Dendritic cell treated with granulocyte-macrophage colony-stimulating factor and Interleukin-4, amounts not matched to agents 40 ng/mL and 50 ng/mL, for 4 days (primary cell): Measurements from ENCODE around the gene CGB2.
"Not testable (repeated sequence)": the region's sequence is repeated elsewhere in the genome, so short reads cannot be mapped to it uniquely, and the experiment has no call there.

Experiments used
- H3K27ac Mint-ChIP-seq: one replicate; pipeline ENCODE4 v1.8.0; 2022; ENCODE audit warnings: mild to moderate bottlenecking, mixed read lengths
- H3K27me3 Mint-ChIP-seq: one replicate; pipeline ENCODE4 v1.8.0; 2022; ENCODE audit warnings: mild to moderate bottlenecking, mixed read lengths
- H3K36me3 Mint-ChIP-seq: one replicate; pipeline ENCODE4 v1.8.0; 2022; ENCODE audit warnings: low read depth, mixed read lengths
- H3K4me1 Mint-ChIP-seq: one replicate; pipeline ENCODE4 v1.8.0; 2022; ENCODE audit warnings: low read depth, mixed read lengths
- H3K4me3 Mint-ChIP-seq: one replicate; pipeline ENCODE4 v1.8.0; 2022; ENCODE audit warnings: mild to moderate bottlenecking, moderate library complexity, mixed read lengths
- H3K9me3 Mint-ChIP-seq: one replicate; pipeline ENCODE4 v1.8.0; 2022; ENCODE audit warnings: mixed read lengths
- intact Hi-C: fragments of 100-400 bp; cut with micrococcal nuclease; formaldehyde crosslinking; loops from one replicate; pipeline ENCODE4 v1.15.0; 2022

The CGB2 gene

DNA sequence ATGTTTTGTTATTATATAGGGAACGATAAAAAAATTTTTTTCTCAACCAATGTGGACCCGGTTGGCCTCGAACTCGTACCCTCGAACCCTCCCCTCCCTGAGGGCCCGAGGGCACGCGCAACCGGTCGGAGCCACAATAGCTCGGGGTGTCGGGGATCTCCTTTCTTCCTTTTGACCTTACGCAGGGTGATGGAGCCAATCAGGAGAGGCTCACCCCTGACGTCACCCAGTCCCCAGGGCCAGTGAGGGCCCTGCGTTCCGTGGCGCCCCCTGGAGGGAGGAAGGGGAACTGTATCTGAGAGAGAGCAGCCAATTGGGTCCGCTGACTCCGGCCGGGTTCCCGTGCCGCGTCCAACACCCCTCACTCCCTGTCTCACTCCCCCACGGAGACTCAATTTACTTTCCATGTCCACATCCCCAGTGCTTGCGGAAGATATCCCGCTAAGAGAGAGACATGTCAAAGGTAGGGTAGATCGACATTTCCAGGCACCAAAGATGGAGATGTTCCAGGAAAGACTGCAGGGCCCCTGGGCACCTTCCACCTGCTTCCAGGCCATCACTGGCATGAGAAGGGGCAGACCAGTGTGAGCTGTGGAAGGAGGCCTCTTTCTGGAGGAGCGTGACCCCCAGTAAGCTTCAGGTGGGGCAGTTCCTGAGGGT is at the start of gene CGB2:
Gene CGB2, plus strand, starts transcription at position 249 of the 660 bp plus-strand sequence. Its CDS starts 206 bp downstream, at position 455.
- peaks cover 32% of the 10 kb centered on the region for H3K27me3 Mint-ChIP-seq
- H3K27ac Mint-ChIP-seq, H3K4me1 Mint-ChIP-seq, intact Hi-C loops, H3K36me3 Mint-ChIP-seq, H3K4me3 Mint-ChIP-seq, H3K9me3 Mint-ChIP-seq: not testable (repeated sequence)

DNA sequence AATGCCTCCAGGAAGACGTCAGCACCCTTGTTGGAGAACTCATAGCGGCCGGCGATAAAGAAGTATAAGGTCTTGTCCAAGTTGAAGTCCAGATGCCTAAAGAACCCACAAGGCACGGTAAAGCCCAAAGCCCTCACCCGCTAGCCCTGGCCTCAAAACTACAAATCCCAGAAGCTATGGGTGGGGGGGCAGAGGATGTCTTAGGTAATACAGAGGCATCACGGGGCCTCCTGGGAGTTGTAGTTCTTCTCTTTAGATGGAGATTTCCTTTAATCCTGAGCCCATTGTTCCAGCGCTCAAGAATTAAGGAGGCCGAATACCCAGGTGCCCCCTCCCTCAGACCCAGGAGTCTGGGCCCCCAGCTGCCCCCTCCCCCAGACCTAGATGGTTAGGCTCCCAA is 49.4 kb upstream of the CGB2 start:
- intact Hi-C loops, result no loop called here
- peaks cover 89% of the 10 kb centered on the region for H3K36me3 Mint-ChIP-seq
- no peak overlapping the region for H3K27ac Mint-ChIP-seq

DNA sequence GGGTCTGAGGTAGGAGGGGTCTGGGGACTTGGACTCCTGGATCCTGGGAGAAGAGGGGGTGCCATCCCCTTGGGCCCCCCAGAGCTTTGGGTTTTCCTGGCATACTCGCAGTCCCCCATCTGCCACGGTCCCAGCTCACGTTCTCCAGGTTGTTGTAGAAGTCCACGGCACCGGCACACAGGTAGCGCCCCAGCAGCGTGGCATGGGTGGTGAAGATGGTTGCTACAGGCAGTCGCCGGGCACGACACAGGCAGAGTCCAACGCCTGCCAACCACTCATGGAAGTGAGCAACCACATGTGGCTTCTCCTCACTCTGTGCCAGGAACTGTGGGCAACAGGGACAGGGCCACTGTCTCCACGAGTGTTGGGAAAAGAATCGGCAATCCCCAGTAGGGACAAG is 46.0 kb upstream of the CGB2 start:
- H3K27ac Mint-ChIP-seq, result no peak overlapping the region
- H3K4me3 Mint-ChIP-seq, result no peak overlapping the region
- no peaks in the 10 kb centered on the region for H3K9me3 Mint-ChIP-seq
- H3K36me3 Mint-ChIP-seq, result peaks cover 91% of the 10 kb centered on the region
- no peaks in the 10 kb centered on the region for H3K27me3 Mint-ChIP-seq
- intact Hi-C loops, result no loop called here
- peaks cover 12% of the 10 kb centered on the region for H3K4me1 Mint-ChIP-seq

More for the DNA sequence above, 49.4 kb upstream of the CGB2 start:
- Mint-ChIP-seq H3K4me3 (no peak overlapping the region), H3K9me3 (no peaks in the 10 kb centered on the region), H3K4me1 (peaks cover 1% of the 10 kb centered on the region), H3K27me3 (no peaks in the 10 kb centered on the region)

DNA sequence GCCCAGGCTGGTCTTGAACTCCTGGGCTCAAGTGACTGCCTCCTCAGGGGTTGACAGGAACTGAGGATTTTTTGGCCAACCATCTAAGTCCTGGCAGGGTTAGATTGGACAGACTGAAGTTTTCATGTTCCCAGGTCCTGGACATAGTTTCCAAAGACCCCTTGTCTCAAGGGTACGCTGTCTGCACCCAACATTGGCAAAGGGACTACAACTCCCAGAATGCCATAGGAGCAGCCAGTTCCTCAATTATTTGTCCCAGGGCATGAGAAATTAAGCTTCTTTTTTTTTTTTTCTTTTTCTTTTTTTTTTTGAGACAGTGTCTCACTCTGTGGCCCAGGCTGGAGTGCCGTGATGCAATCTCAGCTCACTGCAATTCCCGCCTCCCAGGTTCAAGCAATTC is 45.5 kb upstream of the CGB2 start:
- H3K36me3 Mint-ChIP-seq, result peaks cover 91% of the 10 kb centered on the region

DNA sequence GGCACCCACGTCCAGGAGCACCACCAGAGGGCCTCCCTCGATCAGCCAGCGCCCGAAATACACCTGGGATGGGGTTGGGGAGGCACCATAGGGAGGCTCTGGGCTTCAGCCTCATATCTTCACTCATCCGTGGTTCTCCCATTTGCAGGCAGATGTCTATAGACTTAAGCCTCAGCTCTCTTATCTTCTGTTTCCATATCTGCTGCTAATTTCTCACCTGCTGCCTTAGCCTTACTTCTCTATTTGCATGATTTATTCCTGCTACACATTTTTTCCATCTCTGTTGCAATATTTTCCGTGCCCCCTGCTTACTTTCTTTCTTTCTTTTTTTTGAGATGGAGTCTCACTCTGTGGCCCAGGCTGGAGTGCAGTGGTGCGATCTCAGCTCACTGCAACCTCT is 44.4 kb upstream of the CGB2 start:
- H3K36me3 Mint-ChIP-seq, result peaks cover 89% of the 10 kb centered on the region
- H3K9me3 Mint-ChIP-seq, result no peaks in the 10 kb centered on the region
- no peak overlapping the region for H3K27ac Mint-ChIP-seq
- intact Hi-C loops, result no loop called here
- H3K4me1 Mint-ChIP-seq, result peaks cover 28% of the 10 kb centered on the region
- H3K27me3 Mint-ChIP-seq, result no peaks in the 10 kb centered on the region
- no peak overlapping the region for H3K4me3 Mint-ChIP-seq

More for the DNA sequence above, 45.5 kb upstream of the CGB2 start:
- Mint-ChIP-seq H3K4me1 (peaks cover 17% of the 10 kb centered on the region), H3K27me3 (no peaks in the 10 kb centered on the region), H3K4me3 (no peak overlapping the region), H3K27ac (no peak overlapping the region), H3K9me3 (no peaks in the 10 kb centered on the region)
- intact Hi-C loops, result no loop called here

DNA sequence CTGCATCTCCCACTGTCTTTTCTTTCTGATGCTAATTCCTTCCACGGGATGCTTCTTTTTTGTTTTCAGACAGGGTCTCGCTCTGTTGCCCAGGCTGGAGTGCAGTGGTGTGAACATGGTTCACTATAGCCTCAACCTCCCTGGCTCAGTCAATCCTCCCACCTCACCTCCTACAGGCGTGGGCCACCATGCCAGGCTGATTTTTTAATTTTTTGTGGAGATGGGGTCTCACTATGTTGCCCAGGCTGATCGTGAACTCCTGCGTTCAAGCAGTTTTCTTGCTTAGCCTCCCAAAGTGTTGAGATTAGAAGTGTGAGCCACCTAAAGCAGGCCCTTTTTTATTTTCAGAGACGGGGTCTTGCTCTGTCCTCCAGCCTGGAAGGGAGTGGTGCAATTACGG is 43.4 kb upstream of the CGB2 start:
- H3K4me3 Mint-ChIP-seq, result no peak overlapping the region
- H3K27me3 Mint-ChIP-seq, result no peaks in the 10 kb centered on the region
- H3K36me3 Mint-ChIP-seq, result peaks cover 89% of the 10 kb centered on the region
- peaks cover 35% of the 10 kb centered on the region for H3K4me1 Mint-ChIP-seq
- intact Hi-C loops, result no loop called here
- no peak overlapping the region for H3K27ac Mint-ChIP-seq
- H3K9me3 Mint-ChIP-seq, result no peaks in the 10 kb centered on the region

DNA sequence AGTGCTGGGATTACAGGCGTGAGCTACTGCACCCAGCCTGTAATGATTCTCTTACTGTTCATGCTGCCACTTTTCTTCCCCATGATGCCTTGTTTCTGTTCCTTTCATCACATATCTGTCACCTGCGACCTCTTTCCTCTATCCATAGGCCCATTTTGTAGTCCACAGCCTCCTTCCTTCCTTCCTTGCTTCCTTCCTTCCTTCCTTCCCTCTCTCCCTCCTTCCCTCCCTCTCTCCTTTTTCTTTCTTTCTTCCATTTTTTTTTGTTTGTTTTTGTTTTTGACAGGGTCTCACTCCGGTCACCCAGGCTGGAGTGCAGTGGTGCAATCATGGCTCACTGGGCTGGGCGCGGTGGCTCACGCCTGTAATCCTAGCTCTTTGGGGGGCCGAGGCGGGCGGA is 42.8 kb upstream of the CGB2 start:
- Mint-ChIP-seq H3K36me3 (peaks cover 90% of the 10 kb centered on the region), H3K27me3 (no peaks in the 10 kb centered on the region), H3K9me3 (no peaks in the 10 kb centered on the region), H3K4me1 (peaks cover 38% of the 10 kb centered on the region), H3K27ac (no peak overlapping the region), H3K4me3 (no peak overlapping the region)
- intact Hi-C loops, result no loop called here

DNA sequence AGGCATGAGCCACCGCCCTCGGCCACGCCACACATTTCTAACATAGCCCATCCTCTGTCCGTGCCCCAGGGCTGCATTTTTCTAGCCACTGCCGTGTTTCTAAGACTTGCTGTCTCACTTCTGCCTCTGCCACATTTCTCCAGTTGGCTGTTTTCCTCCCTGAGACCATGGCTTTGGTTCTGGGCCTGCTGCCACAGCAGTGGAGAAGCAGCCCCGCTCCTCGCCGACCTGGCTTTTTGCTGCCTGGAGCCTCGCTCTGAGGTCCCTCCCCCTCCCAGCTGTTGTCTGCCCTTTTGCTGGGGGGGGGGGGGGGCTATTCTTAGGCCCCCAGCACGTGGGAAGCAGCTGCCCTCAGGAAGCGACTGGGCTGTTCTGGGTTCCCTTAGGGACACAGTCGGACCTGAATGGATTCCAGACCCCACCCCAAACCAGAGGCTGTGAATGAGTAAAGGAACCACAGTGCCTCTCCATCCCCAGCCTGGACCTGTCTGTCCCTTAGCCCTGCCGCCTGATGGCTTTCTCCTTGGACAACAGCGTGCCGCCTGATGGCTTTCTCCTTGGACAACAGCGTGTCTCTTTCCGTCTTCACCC is 41.9 kb upstream of the CGB2 start:
- peaks cover 89% of the 10 kb centered on the region for H3K36me3 Mint-ChIP-seq
- intact Hi-C loops, result no loop called here
- H3K9me3 Mint-ChIP-seq, result no peaks in the 10 kb centered on the region
- no peak overlapping the region for H3K27ac Mint-ChIP-seq
- peaks cover 47% of the 10 kb centered on the region for H3K4me1 Mint-ChIP-seq
- H3K27me3 Mint-ChIP-seq, result no peaks in the 10 kb centered on the region
- H3K4me3 Mint-ChIP-seq, result no peak overlapping the region

DNA sequence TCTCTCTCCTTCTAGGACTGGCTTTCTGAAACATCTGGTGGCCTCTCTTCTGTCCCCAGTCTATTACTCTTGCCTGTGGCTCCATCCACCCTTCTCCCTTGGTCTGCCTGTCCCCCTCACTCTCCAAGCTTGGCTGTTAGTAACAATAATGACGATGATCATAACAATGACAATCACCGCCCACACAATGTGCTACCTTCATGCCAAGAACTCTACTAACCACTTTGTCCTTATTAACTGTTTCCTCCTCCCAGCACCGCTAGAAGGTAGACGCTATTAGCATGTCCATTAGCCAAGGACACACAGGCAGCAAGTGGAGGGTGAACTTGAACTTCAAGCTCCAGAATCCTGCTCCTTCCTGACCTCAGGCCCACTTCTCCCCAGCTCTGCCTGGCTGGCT is 41.3 kb upstream of the CGB2 start:
- peaks cover 84% of the 10 kb centered on the region for H3K36me3 Mint-ChIP-seq
- intact Hi-C loops, result no loop called here
- H3K4me3 Mint-ChIP-seq, result no peak overlapping the region
- H3K27ac Mint-ChIP-seq, result no peak overlapping the region
- no peaks in the 10 kb centered on the region for H3K9me3 Mint-ChIP-seq
- peaks cover 54% of the 10 kb centered on the region for H3K4me1 Mint-ChIP-seq
- no peaks in the 10 kb centered on the region for H3K27me3 Mint-ChIP-seq

DNA sequence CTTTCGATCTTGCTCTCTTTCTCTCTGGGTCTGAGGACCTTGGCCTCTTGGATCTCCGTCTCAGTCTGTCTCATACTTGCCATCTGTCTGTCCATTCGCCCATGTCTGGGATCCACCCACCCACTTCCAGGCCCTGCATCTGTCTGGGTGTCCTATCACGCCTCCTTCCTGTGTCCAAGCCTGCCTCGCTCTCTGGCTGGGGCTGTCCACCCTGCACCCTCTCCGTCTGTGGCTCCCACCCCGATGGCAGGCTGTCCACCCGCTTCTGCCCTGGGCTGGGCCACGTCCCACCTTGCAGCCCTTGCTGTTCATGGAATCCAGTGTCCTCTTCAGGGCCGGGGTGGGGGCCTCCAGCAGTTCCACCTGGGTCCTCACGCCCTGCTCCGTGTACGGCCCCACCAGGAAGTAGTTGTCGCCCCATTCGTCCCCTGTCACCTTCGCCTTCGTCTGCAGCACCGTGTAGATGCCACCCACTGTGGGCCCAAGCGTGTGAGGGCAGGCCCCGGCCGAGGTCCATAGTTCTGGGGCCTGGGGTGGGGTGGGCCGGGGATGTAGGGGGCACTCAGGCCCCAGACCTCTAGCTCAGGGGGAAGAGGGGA is 40.6 kb upstream of the CGB2 start:
- Mint-ChIP-seq H3K9me3 (no peaks in the 10 kb centered on the region), H3K4me3 (no peak overlapping the region), H3K4me1 (peaks cover 55% of the 10 kb centered on the region), H3K27me3 (no peaks in the 10 kb centered on the region), H3K27ac (peak overlapping the region; percentile 95), H3K36me3 (peaks cover 77% of the 10 kb centered on the region)
- intact Hi-C loops, result no loop called here

DNA sequence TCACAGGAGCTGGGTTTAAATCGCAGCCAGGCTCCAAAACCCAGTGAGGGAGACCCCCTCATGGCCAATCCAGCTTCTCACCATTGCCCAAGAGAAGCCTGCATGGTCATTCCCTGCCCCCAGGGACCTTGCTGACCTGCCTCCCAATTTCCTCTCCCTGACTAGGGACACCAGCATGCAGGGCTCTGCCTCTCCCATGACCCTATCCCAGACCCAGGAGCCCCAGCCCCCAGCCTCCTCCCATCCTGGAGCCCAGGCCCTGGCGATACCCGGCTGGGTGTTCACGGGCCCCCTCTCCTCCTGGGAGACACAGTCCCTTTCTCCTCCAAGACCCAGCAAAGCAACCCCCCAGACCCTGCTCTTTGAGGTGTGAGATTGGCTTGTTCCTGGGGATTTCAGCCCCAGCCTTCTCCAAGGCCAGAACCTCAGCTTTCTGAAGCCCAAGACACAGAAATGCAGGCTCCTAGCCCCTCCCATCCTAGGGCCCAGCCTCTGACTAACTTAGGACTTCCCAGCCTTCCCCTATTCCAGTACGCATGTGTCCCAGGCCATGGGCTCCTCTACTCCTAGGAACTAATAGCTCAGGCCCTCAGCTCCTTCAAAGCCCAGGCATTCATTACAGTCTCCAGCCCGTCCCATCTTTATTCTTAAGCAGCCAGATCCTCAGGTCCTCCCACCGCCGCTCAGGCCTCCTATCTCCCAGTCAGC is 39.7 kb upstream of the CGB2 start:
- no peaks in the 10 kb centered on the region for H3K9me3 Mint-ChIP-seq
- intact Hi-C loops, result no loop called here
- H3K4me3 Mint-ChIP-seq, result peak overlapping the region; percentile 95
- peaks cover 72% of the 10 kb centered on the region for H3K36me3 Mint-ChIP-seq
- H3K27ac Mint-ChIP-seq, result peak overlapping the region; percentile 95
- H3K4me1 Mint-ChIP-seq, result peaks cover 55% of the 10 kb centered on the region
- H3K27me3 Mint-ChIP-seq, result no peaks in the 10 kb centered on the region

DNA sequence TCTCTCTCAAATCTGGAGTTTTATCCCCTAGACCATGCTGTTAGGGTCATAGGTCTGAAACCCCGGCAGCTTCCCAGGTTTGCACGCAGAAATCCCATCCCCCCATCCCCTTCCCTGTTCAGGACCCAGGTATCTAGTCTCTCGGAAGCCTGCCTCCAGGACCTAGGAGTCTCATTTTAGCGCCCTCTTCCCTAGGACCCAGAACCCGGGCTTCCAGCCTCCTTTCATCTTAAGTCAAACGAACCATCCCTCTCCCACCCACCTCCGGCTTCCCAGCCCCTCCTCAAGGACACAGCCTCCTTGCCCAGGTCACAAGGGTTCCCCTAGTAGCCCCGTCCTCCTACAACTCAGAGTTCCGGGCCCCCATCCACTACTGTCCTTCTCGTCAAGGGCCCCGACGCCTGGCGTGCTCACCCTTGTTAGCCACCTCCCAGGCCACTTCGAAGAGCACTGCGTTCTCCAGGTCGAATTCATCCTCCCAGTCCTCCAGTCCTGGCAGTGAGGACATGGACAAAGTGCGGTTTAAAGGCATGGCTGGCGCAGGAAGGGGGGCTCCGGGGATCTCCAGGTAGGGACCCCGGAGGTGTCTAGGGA is 39.0 kb upstream of the CGB2 start:
- peaks cover 51% of the 10 kb centered on the region for H3K4me1 Mint-ChIP-seq
- H3K27me3 Mint-ChIP-seq, result no peaks in the 10 kb centered on the region
- H3K27ac Mint-ChIP-seq, result peak overlapping the region; percentile 95
- H3K36me3 Mint-ChIP-seq, result peaks cover 65% of the 10 kb centered on the region
- H3K9me3 Mint-ChIP-seq, result no peaks in the 10 kb centered on the region
- peak overlapping the region; percentile 95 for H3K4me3 Mint-ChIP-seq
- intact Hi-C loops, result no loop called here

DNA sequence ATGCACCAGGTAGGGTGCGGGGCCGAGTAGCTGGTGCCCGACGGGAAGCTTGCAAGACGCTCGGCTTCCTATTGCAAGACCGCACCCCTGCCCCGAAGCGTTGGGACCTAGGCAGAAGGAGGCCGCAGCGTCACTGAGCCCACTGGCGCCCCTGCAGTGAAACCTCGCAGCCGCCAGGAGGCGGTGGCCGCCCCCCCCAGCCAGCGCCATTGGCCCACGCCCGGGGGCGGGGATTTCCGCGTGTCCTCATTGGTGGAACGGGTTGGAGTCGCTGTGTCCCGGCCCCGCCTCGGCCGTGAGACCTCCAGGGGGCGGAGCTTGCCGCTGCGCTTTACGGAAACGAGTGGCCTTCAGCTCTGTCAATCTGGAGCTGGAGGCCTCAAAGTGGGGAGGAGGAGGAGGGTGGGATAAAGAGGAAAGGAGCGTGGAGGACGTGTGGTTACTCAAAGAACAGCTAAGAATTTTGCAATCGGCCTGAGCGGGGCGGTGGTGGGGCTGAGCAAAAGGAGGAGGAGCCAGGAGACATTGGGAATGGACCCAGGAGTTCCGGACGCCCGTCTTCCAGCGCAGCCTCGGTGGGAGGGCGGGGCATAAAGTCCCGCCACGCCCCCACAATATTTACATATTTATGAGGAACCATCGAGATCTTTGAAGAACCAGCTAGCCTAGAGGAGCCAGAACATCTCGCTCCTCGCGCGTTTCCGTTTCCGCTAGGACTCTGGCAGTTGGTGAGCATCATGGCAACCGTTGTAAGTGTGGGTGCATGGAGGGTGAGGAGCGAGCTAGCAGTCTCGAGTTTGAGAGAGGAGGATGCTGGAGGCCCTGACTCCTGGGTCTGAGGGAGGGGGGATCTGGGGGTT is 38.3 kb upstream of the CGB2 start, which contains the start of the genes GYS1 and RUVBL2:
Gene GYS1, minus strand, starts transcription at position 135 of the 860 bp plus-strand sequence. CDS start 197 bp downstream, outside the sequence.
Gene RUVBL2, plus strand, starts transcription at position 713 of the 860 bp plus-strand sequence. Its CDS starts 25 bp downstream, at position 738.
- H3K27me3 Mint-ChIP-seq, result no peaks in the 10 kb centered on the region
- peaks cover 58% of the 10 kb centered on the region for H3K36me3 Mint-ChIP-seq
- peak within 1 kb of the TSS; percentile 95 for H3K4me3 Mint-ChIP-seq
- intact Hi-C loops, result no loop called here
- peak within 1 kb of the TSS; percentile 95 for H3K27ac Mint-ChIP-seq
- H3K9me3 Mint-ChIP-seq, result no peaks in the 10 kb centered on the region
- H3K4me1 Mint-ChIP-seq, result peaks cover 57% of the 10 kb centered on the region
